ENCODE results near the gene SKI. TPM values are rescaled to one million over a fixed set of nuclear protein-coding genes. Genes with fewer than 3 reads are reported as not detected.

Gene SKI
- total and polyA plus RNA-seq, 9 of the 15 experiments (the other 6 are each of a cell fraction or from before 2014, with no cell fraction given), result 0.10 to 60.5 (median 4.6) TPM

- TF ChIP-seq TSHZ1 (CRISPR knock-in tag; IDR thresholded peaks at IDR 0.05) (no peak), ARID3B (CRISPR knock-in tag; IDR thresholded peaks at IDR 0.05; ENCODE audit: borderline replicate concordance) (no peak), PRPF4 (IDR thresholded peaks at IDR 0.05; ENCODE audit: insufficient read depth, low read depth, low read length, poor library complexity, severe bottlenecking) (no peak), ZNF551 (CRISPR knock-in tag; IDR thresholded peaks at IDR 0.05) (no peak), TCF7 (IDR thresholded peaks at IDR 0.05; ENCODE audit: borderline replicate concordance) (no peak; the same call in 1 of the 2 replicates), HMBOX1 (IDR thresholded peaks at IDR 0.05) (no peak), DLX4 (CRISPR knock-in tag; IDR thresholded peaks at IDR 0.05) (no peak), ZNF232 (CRISPR knock-in tag; IDR thresholded peaks at IDR 0.05) (no peak), SIX5 (IDR thresholded peaks at IDR 0.05; ENCODE audit: borderline replicate concordance in 1 of 2, insufficient read depth in 1 of 2, low read depth in 1 of 2, low read length in 2 of 2) (peak; percentile 18 to 38; a peak in 2 of 4 replicates), SMARCA4 (IDR thresholded peaks at IDR 0.05) (peak; percentile 86), SIN3B (IDR thresholded peaks at IDR 0.05; ENCODE audit: low read depth) (peak; percentile 65; the same call in 1 of the 2 replicates), CC2D1A (IDR thresholded peaks at IDR 0.05) (no peak; the same call in 1 of the 2 replicates), BHLHE40 (IDR thresholded peaks at IDR 0.05; ENCODE audit: low read length) (peak; percentile 85), ZNF197 (CRISPR knock-in tag; IDR thresholded peaks at IDR 0.05; ENCODE audit: low read depth) (no peak), TEAD4 (IDR thresholded peaks at IDR 0.05; ENCODE audit: low read length) (peak; percentile 23; the same call in 1 of the 2 replicates), TEAD4 (CRISPR knock-in tag; IDR thresholded peaks at IDR 0.05; ENCODE audit: borderline replicate concordance) (no peak), RNF2 (IDR thresholded peaks at IDR 0.05) (0 out of 2 replicates have a peak, but pooled peaks have one; percentile 29)
These were observed 47.5 kb upstream of the SKI start (continued) for GRCh38 chr1:2180297-2181245.

Measured in K562 (cell line).